ENCODE measurements around the gene SHCBP1L. TPM values are rescaled to one million over a fixed set of nuclear protein-coding genes. Genes with fewer than 3 reads are reported as not detected.

The SHCBP1L gene
- total and polyA plus RNA-seq, 7 donors: not detected

DNA sequence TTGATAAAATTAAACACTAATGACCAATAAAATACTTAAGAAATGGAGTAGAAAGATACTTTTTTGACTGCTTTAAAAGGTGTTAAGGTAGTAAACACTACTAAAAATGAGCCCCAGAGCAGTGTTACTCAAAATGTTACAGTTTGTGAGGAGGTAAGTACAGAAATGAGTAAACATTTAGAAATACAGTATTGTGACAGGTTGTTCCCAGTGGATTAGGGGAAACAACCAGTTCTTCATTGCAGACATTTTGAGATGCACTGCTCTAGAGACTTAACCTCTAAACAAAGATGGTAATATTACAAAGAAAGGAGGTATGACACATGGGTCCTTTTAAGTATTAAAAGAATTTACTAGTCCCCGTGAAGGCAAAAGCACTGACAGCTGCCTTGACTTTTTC is 101.1 kb downstream of the SHCBP1L start:
- no peaks in the 10 kb centered on the region for H3K9me3 ChIP-seq
- intact Hi-C loops (cut with DNase I): loop anchor here in 1 of 2 donors (5.0 kb wide), 1 partner anchor 35 kb away; no protein-coding TSS in a partner anchor
- peaks cover 34 to 98% of the 10 kb centered on the region in 2 donors for H3K36me3 ChIP-seq (ENCODE audit: insufficient read depth in 1 of 2, low read depth in 1 of 2)
- no peak for TF ChIP-seq CTCF (IDR thresholded peaks at IDR 0.05)
- no peaks in the 10 kb centered on the region for H3K4me1 ChIP-seq
- WGBS, 3 donors: 85 to 92% (median 87%) methylated on average over 1 of the region's 1 CpG
- no peak overlapping the region for H3K27ac ChIP-seq
- DNase-seq (no peak), ATAC-seq (no peak)
- H3K27me3 ChIP-seq (ENCODE audit: insufficient read depth in 3 of 3, low read length in 2 of 3): no peaks in the 10 kb centered on the region
- no peak overlapping the region for H3K4me3 ChIP-seq

- no peak for DNase-seq
- no peaks in the 10 kb centered on the region for H3K27me3 ChIP-seq (ENCODE audit: insufficient read depth in 3 of 3, low read length in 2 of 3)
- WGBS, 3 donors: 83 to 98% (median 94%) methylated on average over 4 of the region's 4 CpGs
- no peaks in the 10 kb centered on the region for H3K9me3 ChIP-seq
- H3K4me1 ChIP-seq: no peaks in the 10 kb centered on the region
- no peak overlapping the region for H3K4me3 ChIP-seq
- no peak for TF ChIP-seq CTCF (IDR thresholded peaks at IDR 0.05)
- peaks cover 37 to 98% of the 10 kb centered on the region in 2 donors for H3K36me3 ChIP-seq (ENCODE audit: insufficient read depth in 1 of 2, low read depth in 1 of 2)
- no peak overlapping the region for H3K27ac ChIP-seq
- intact Hi-C loops (cut with DNase I): loop anchor here in 1 of 2 donors (5.0 kb wide), 1 partner anchor 37 kb away; no protein-coding TSS in a partner anchor
- no peak for ATAC-seq
Measured at GRCh38 chr1:182850319-182850718, 102.6 kb downstream of the SHCBP1L start.

Other genes with a start within 250 kb of the SHCBP1L start
- gene NPL, start 163.4 kb downstream of the SHCBP1L start, total RNA-seq: 1 to 10 TPM; 2.9 to 6.7 (median 5.5) TPM
- 1 to 10 TPM; 2.2 to 4.3 (median 2.7) TPM for gene NPL, start 163.4 kb downstream of the SHCBP1L start, polyA plus RNA-seq
- 10 to 100 TPM; 55.9 to 58.7 (median 56.8) TPM for gene DHX9, start 113.8 kb downstream of the SHCBP1L start, total RNA-seq
- 10 to 100 TPM; 31.8 to 60.3 (median 49.5) TPM for gene DHX9, start 113.8 kb downstream of the SHCBP1L start, polyA plus RNA-seq
- gene LAMC1, start 70.3 kb upstream of the SHCBP1L start, total RNA-seq: 10 to 100 TPM; 71.4 to 94.4 (median 80.5) TPM
- 10 to 100 TPM; 28.0 to 39.6 (median 30.5) TPM for gene LAMC1, start 70.3 kb upstream of the SHCBP1L start, polyA plus RNA-seq
- gene LAMC2, start 233.1 kb upstream of the SHCBP1L start, total RNA-seq: 1 to 10 TPM in 1 of 4 donors, under 1 TPM in 3; 0.25 to 1.2 (median 0.76) TPM
- gene LAMC2, start 233.1 kb upstream of the SHCBP1L start, polyA plus RNA-seq: 1 to 10 TPM in 2 of 3 donors, under 1 TPM in 1; 0.99 to 1.3 (median 1.3) TPM